Measurements from ENCODE around the gene HERPUD2.
"Not testable (repeated sequence)": the region's sequence is repeated elsewhere in the genome, so short reads cannot be mapped to it uniquely, and the experiment has no call there.

Gene HERPUD2

DNA sequence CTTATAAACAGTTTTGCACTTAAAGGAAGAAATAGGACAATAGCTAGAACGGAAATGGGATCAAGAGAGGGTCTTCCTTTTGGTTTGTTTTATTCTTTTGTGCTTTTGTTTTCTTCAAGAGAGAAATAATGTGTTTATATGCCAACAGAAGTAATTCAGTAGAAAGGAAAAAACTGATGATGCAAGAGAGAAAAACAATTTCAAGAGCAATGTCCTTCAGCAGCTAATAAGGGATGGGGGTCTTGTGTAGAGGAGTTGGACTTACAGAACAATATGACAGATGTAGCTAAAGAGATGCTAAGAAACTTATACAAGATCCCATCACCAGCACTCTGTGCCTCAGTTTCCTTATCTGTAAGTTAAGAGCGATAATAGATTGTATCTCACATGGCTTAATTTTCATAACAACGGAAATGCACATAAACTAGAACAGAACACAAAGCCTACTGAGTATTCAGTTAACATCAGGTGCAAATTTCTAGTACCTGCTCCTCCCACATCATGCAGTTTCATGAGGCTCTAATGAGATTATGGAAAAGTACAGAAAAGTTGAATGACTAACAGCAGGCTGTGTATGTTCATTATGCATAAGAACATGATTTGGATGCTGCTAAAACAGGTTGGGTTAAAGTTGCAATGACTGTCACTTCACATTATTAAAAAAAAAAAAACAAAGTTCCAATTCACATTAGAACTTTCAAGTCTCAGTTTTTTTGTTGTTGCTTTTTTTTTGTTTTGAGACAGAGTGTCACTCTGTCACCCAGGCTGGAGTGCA is 17.2 kb downstream of the HERPUD2 start:
- DNase-seq (ENCODE audit: extremely low spot score): no peak
- ChIA-PET POLR2A (no interaction called here), CTCF (no interaction called here)
- no peak for TF ChIP-seq TARDBP (IDR thresholded peaks at IDR 0.05)
- no peak for TF ChIP-seq ELF4 (IDR thresholded peaks at IDR 0.05)

DNA sequence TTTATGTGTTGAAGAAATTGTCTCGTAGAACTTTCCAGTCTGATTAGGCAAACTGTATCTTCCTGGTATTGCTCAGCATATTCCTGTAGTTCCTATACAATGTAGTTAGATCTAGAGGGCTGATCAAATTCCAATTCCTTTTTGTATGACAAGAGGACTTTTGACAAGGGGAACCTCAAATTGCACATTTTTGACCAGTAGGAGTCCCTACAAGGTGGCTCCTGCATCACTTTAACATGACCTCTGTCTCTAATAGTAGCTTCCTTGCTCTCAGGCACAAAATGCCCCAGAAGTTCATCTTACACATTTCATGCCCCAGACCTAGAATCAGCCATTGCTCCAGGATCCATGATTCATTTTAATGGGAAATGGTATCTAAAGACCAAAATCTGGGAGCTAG is 18.7 kb downstream of the HERPUD2 start:
- no peak for DNase-seq (ENCODE audit: extremely low spot score)
- TF ChIP-seq SP1 (IDR thresholded peaks at IDR 0.05) (no peak), SUZ12 (IDR thresholded peaks at IDR 0.05) (no peak), TARDBP (IDR thresholded peaks at IDR 0.05) (no peak), ZNF384 (IDR thresholded peaks at IDR 0.05) (no peak), L3MBTL2 (conservative IDR thresholded peaks at IDR 0.05) (no peak), ARNT (IDR thresholded peaks at IDR 0.05) (no peak)
- ChIA-PET CTCF (no interaction called here), POLR2A (interaction anchor here (1.0 kb wide), 1 partner anchor 18 kb away, joined by 3 read pairs; the partner anchor contains the start of gene HERPUD2)

DNA sequence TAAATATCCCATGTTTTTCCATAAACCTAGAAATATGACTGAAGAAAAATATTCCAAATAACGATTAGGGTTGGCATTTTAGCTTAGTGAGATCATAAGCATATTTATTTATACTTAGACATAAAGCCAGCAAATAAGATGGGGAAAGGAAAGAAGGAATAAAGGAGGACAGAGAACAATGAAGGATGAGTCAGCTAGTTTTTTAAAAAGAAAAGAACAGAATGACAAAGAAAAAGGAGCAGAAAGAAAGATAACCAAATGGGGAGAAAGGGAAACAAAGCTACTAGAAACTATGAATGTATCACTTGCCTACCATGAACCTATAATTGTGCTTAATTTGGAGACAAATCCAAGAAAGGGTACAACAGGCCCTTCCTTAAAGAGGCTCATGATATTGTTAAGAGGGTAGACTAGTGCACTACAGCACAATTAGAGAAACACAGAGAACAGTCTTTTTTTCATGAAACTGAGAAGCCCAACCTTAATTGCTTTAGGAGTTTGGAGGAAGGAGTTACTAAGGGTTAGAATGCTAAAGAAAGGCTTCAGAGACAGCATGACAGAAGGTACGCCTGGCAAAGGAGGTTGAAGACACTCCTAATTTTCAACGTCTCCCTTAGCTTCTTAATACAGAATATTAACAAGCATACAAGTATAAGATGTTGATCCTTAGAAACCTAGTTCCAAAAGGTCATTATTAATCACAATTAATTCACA is 23.9 kb downstream of the HERPUD2 start:
- ChIA-PET POLR2A (interaction anchor here (0.7 kb wide), 1 partner anchor 25 kb away, joined by 3 read pairs; no protein-coding TSS in a partner anchor), CTCF (no interaction called here)
- DNase-seq (ENCODE audit: extremely low spot score): no peak
- TF ChIP-seq ARNT (IDR thresholded peaks at IDR 0.05): no peak

DNA sequence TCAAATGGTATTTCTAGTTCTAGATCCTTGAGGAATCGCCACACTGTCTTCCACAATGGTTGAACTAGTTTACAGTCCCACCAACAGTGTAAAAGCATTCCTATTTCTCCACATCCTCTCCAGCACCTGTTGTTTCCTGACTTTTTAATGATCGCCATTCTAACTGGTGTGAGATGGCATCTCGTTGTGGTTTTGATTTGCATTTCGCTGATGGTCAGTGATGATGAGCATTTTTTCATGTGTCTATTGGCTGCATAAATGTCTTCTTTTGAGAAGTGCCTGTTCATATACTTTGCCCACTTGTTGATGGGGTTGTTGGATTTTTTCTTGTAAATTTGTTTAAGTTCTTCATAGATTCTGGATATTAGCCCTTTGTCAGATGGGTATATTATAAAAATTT is 34.5 kb downstream of the HERPUD2 start:
- CTCF ChIA-PET; POLR2A ChIA-PET; DNase-seq (ENCODE audit: extremely low spot score): not testable (repeated sequence)

DNA sequence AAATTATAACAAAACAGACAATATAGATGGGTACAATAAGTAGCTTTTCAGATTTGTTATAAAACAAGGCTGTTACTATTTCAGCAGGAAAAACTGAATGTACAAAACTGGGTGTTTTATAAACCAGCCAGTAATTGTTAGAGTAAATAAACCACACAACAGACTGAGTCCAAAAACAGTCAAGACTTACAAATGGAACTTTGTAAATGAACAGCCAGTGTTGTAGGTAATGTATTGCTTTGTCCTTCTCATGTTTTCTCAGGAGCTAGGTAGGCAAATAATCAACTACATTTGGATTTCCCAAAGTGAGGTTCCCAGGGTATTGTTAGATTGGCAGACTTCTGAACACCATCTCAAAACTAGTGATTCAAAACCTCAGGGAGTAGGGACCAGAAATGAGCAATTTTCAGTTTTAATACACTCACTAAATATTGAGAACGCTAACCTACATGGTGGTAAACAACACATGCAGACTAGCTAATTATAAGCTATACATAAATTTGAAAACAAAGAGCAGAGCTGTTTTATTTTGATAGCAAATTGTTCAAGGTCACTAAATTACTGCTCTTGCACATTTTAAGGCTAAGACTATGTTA is 36.2 kb downstream of the HERPUD2 start:
- no peak for DNase-seq (ENCODE audit: extremely low spot score)
- ChIA-PET CTCF (no interaction called here), POLR2A (no interaction called here)
- TF ChIP-seq FOXK2 (IDR thresholded peaks at IDR 0.05): no peak
- TF ChIP-seq BHLHE40 (IDR thresholded peaks at IDR 0.05; ENCODE audit: borderline replicate concordance): no peak
- TF ChIP-seq, protein P1, sequence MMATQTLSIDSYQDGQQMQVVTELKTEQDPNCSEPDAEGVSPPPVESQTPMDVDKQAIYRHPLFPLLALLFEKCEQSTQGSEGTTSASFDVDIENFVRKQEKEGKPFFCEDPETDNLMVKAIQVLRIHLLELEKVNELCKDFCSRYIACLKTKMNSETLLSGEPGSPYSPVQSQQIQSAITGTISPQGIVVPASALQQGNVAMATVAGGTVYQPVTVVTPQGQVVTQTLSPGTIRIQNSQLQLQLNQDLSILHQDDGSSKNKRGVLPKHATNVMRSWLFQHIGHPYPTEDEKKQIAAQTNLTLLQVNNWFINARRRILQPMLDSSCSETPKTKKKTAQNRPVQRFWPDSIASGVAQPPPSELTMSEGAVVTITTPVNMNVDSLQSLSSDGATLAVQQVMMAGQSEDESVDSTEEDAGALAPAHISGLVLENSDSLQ (IDR thresholded peaks at IDR 0.05): no peak
- no peak for TF ChIP-seq CTBP1 (IDR thresholded peaks at IDR 0.05; ENCODE audit: borderline replicate concordance)
- no peak for TF ChIP-seq SUZ12 (IDR thresholded peaks at IDR 0.05)
- TF ChIP-seq ARNT (IDR thresholded peaks at IDR 0.05): no peak
- no peak for TF ChIP-seq FOXA1 (IDR thresholded peaks at IDR 0.05)
- no peak for TF ChIP-seq LEF1 (IDR thresholded peaks at IDR 0.05; ENCODE audit: borderline replicate concordance)
- no peak for TF ChIP-seq FOXM1 (IDR thresholded peaks at IDR 0.05; ENCODE audit: borderline replicate concordance)
- no peak for TF ChIP-seq NFRKB (IDR thresholded peaks at IDR 0.05)

DNA sequence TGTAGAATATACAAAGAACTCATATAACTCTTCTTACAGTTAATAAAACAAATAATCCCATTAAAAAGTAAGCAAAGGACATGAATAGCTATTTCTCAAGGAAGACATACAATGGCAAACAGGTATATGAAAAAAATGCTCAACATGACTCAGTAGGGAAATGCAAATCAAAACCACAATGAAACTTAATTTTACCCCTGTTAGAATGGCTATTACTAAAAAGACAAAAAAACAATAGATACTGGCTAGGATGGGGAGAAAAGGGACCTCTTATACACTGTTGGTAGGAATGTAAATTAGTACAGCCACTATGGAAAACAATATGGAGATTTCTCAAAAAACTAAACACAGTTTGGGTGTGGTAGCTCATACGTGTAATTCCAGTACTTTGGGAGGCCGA is 37.8 kb downstream of the HERPUD2 start:
- CTCF ChIA-PET: no interaction called here
- POLR2A ChIA-PET: no interaction called here
- no peak for DNase-seq (ENCODE audit: extremely low spot score)
- TF ChIP-seq BHLHE40 (IDR thresholded peaks at IDR 0.05; ENCODE audit: borderline replicate concordance) (no peak), ZNF384 (IDR thresholded peaks at IDR 0.05) (no peak), SUZ12 (IDR thresholded peaks at IDR 0.05) (no peak), CTBP1 (IDR thresholded peaks at IDR 0.05; ENCODE audit: borderline replicate concordance) (no peak), NFRKB (IDR thresholded peaks at IDR 0.05) (no peak), TARDBP (IDR thresholded peaks at IDR 0.05) (no peak), FOXK2 (IDR thresholded peaks at IDR 0.05) (no peak), ARNT (IDR thresholded peaks at IDR 0.05) (no peak), LEF1 (IDR thresholded peaks at IDR 0.05; ENCODE audit: borderline replicate concordance) (no peak), FOXA1 (IDR thresholded peaks at IDR 0.05) (no peak), ELF4 (IDR thresholded peaks at IDR 0.05) (no peak), L3MBTL2 (conservative IDR thresholded peaks at IDR 0.05) (no peak), SP1 (IDR thresholded peaks at IDR 0.05) (no peak), HDGF (IDR thresholded peaks at IDR 0.05; ENCODE audit: borderline replicate concordance) (no peak), FOXM1 (IDR thresholded peaks at IDR 0.05; ENCODE audit: borderline replicate concordance) (no peak)
- TF ChIP-seq, protein P1 (IDR thresholded peaks at IDR 0.05): no peak

DNA sequence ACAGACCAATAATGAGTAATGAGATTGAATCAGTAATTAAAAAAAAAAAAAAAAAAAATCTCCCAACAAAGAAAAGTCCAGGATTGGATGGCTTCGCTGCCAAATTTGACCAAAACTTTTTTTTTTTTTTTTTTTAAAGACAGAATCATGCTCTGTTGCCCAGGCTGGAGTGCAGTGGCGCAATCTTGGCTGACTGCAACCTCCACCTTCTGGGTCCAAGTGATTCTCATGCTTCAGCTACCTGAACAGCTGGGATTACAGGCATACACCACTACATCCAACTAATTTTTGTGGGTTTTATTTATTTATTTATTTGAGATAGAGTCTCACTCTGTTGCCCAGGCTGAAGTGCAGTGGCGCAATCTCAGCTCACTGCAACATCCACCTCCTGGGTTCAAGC is 40.4 kb downstream of the HERPUD2 start:
- DNase-seq (ENCODE audit: extremely low spot score); POLR2A ChIA-PET; CTCF ChIA-PET: not testable (repeated sequence)

DNA sequence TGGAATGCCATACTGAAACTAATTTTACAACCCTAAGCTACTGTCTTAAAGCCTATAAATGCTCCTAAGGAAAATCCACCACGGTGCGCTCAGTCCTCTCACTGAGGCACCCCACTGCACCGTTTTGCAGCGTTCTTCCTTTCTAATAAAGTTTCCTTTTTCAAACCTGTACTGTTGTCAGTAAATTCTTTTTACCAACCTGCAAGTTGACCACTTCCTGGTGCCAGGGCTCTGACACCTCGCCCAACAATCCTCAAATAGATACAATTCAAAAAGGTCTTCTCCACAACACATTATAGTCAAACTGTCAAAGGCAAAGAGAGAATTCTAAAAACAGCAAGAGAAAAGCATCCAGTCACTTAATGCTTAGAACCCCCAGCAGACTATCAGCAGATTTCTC is 42.8 kb downstream of the HERPUD2 start:
- TF ChIP-seq, protein P1 (IDR thresholded peaks at IDR 0.05): no peak
- TF ChIP-seq NFRKB (IDR thresholded peaks at IDR 0.05) (no peak), SP1 (IDR thresholded peaks at IDR 0.05) (no peak)
- DNase-seq (ENCODE audit: extremely low spot score): no peak
- ChIA-PET POLR2A (no interaction called here), CTCF (no interaction called here)

Data from HEK293T (cell line).